Measurements from ENCODE around the gene TOP3B.

The TOP3B gene

DNA sequence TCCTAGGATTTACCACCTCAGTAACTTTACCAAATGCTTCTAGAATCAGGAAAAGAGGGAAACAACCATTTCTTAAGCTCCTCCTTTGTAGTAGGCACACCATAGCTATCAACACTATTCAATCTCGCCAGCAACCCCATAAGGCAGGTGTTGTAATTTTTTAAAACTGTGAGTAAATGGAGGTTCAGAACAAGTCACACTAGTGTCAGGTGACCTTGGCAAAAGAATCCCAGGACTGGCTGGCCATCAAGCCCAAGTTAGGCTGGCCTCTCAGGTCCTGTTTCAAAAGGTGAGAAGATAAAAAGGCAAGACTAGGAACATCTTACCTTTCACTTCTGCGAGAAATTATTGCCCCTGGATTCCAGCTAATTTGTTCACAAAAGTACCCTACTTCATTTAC is 713 bp downstream of the TOP3B start:
- DNase-seq (ENCODE audit: low read depth, low spot score) = no peak

DNA sequence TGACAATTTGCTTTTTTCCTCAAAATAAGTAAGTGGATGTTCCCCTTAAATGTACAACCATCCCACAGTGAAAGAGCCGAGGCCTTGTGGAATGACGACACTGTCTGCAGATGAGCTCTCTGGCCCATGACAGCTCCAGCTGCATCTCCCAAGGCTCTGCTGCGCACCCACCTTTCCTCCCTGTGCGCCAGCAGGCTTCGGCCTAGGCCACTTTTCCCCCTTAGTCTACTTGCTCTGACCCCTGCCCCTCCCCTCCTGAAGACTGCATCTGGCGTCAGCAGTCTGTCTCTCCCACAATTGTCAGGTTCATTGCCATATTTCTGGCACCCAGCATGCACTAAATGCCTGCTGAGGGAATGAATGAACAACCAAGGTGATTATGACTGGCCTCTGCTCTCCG is 2.0 kb downstream of the TOP3B start:
- DNase-seq (ENCODE audit: low read depth, low spot score) = no peak

DNA sequence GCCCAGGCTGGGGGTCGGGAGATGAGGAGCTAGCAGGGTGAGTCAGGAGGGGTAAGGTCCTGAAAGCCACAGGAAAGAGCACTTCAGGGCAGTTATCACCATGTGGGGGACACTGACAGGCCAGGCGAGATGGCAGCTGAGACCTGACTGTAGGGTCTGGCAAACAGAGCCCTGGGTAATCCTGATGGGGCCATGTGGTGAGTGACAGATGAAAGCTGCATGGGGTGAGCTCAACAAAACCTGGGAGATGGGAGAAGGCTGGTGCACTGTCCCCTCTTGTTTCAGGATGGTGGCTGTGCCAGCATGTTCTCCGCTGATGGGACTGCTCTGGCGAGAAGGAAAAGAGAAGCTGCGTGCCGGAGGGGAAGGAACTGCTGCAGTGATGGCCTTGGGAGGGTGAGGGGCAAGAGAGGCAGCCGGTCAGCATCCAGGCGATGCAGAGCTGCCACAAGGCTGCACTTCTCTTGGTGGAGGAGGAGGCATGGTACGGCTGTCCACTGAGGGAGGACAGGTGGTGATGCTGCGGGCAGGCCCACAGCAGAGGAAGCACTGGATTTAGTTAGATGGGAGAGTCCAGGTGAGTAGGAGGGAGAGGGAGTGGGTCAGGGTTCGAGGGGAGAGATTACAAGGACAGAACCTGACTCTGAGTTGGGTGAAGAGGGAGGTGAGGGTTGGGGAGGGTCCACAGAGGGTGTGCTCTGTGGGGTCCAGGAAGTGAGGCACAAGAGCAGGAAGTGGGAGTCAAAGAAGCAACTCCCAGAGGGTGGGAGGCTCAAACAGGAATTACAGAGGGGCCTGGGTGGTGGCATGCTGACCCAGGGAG is 3.8 kb downstream of the TOP3B start:
- no peak for DNase-seq (ENCODE audit: low read depth, low spot score)

DNA sequence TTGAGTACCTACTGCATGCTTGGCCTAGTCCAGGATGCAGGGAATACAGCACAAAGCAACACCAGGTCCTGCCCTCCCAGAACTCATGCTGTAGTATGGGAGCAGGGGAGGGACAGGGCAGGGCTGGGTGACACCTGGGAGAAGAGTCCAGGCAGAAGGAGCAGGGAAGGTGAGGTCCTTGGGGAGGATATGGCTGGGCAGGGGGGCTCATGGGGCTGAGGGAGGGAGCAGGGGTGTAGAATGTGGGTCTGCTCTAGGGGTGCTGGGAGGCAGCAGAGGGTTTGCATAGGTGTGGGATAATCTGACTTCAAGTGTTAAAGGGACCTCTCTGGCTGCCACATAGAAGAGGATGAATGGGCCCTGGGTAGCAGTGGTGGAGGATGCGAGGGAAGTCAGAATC is 4.8 kb downstream of the TOP3B start:
- no peak for DNase-seq (ENCODE audit: low read depth, low spot score)

DNA sequence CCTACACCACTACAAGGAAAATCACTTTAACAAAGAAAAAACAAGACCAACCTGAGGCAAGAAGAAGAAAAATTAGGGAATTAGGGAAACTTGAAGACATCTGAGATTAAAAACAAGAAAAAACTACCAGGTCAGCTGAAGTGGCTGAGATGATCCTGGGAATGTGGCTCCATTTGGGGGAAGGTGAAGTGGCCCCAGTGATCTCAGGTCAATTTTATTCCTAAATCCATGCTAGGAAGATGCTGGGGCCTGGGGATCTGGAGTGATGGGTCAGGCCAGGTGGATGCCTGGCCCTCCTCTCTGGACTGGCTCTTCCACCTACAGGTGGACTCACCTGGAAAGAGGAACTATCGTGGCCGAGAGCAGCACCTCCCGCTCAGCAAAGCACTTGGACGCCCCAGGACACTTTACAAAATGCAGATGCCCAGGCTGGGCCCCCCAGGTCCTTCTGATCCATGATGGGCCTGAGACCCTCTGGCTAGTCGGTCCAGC is 6.7 kb downstream of the TOP3B start:
- no peak for DNase-seq (ENCODE audit: low read depth, low spot score)

DNA sequence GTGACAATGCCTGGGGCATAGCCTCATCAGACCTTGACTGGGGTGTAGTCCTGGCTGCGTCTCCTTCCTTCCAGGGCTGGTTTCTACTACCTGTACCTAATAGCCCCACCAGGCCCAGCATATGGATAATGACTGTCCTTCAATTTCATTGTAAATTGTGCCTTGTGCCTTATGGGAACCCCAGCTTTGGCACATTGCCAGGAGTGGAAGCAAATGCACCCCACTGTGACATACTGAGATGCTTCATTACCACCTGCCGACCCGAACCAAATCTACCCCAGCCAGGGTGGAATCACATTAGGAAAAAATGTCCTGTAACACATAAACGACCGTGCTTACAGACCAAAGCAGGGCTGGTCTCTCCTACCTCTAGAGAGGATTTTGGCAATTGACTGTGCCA is 7.3 kb downstream of the TOP3B start:
- DNase-seq (ENCODE audit: low read depth, low spot score) = no peak

DNA sequence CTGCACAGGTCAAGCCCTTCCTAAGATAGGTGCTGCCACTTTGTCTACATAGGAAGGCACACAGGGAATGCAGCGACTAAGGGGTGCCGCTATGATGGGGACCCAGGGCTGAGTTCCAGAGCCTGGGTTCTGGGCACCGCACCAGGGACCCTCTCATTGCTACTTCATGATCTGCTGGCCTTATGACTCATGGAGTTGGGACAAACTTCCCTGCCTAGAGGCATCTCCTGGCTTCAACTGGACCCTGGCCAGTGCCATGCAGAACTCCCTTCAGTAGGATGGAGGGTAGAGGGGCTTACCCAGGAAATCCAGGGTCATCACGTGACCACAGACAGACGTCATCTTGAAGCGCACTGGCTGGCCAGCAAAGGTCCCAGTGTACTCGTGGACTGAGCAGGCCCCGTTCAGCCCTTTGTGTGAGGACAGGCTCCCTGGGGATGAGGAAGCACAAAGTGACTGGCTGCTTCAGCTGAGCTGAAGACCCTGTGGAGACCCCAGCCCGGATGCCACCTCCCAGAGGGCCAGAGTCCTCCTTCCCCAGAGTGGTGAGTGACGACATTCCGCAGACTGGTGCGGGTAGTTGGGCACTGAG is 8.4 kb downstream of the TOP3B start:
- no peak for DNase-seq (ENCODE audit: low read depth, low spot score)

DNA sequence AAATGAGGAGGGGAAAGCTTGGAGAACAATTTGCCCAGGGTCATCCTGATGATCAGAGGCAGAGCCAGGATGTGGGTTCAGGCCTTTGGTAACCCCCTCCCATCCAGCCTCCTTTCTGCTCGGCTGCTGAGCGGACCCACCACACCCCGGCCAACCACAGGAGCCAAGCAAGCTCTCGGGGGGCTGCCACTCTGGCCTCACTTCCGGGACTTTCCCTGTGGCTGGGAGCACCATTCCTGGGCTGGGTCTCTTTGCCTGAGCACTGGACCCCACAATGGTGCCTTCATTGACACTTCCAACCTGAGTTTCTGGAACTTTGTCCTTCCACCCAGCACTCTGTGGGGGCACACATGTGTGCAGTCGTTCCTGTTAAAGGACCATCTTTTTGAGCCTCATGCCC is 9.8 kb downstream of the TOP3B start:
- no peak for DNase-seq (ENCODE audit: low read depth, low spot score)

DNA sequence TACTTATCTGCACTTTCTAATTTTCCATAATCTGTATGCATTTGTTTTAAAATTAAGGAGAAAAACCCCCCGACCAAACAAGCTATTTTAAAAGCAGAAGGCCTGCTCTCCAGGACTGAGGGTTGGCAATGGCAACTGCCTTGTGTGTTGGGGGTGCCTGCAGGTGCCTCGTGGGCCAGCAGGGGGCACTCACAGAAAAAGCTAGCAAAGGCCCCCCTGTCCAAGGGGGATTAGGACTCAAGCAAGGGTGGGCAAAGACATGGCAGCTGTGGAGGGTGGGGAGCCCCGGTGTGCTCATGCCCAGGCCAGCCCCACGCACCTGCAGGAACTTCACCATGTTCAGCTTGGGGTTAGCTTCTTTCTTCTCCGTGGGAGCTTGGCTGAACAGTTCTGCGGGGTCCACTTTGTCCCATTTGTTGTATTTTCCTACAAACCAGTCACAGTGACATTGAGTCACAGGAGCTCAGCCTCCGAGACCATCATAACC is 10.3 kb downstream of the TOP3B start:
- no peak for DNase-seq (ENCODE audit: low read depth, low spot score)

DNA sequence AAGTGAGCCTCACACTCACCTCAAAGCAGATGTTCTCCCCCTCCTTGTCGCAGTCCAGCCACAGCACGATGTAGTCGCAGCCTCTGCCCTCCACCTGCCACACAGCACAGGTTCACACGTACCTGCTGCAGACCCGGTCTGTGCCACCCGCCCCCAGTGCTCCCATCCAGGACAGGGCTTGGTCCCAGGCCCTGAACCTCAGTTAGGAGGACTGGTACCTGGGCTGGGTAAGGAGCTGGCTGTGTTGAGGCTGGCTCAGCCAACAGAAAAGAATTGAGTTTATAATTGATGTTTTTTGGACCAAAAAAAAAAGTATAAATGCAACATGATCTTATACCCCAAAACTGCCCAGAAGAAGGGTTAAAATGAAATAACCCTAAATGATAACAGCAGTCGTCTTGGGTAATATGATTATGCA is 10.7 kb downstream of the TOP3B start:
- DNase-seq (ENCODE audit: low read depth, low spot score) = no peak

DNA sequence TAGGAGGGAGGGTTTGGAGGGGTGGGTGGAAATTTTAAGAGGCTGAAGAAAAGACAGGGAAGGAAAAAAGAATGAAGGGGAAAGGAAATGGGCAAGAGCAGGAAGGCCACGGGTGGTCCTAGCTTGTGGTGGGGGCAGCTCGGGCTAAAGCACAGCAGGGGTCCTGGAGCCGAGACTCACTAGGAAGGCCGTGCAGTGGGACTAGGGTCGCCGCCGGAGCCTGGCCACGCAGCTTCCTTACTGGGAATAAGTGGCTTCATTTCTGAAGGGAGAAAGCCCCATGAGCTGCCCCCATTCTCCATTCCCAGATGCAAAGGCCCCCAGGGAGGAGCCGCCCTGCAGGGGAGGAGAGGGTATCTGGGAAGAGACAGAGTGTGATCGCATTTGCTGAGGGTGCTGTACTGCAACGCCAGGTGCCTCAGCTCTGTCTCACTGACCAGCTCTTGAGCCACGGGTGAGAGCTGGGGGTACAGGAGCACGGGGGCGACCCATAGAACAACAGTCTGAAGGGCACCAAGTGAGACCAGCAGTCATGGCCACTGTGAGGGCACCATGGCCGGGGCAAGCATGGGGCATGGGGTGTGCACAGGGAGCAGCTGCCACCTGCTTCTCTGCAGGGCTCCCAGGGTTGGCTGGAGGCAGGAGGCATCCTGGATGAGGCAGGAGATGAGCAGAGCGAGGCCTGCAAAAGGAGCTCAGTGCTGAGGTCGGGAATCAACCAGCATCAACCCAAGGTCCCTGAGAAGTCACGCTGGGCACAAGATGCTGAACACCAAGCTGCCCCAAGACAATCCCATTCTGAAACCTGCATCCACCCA is 11.6 kb downstream of the TOP3B start:
- DNase-seq (ENCODE audit: low read depth, low spot score) = no peak

DNA sequence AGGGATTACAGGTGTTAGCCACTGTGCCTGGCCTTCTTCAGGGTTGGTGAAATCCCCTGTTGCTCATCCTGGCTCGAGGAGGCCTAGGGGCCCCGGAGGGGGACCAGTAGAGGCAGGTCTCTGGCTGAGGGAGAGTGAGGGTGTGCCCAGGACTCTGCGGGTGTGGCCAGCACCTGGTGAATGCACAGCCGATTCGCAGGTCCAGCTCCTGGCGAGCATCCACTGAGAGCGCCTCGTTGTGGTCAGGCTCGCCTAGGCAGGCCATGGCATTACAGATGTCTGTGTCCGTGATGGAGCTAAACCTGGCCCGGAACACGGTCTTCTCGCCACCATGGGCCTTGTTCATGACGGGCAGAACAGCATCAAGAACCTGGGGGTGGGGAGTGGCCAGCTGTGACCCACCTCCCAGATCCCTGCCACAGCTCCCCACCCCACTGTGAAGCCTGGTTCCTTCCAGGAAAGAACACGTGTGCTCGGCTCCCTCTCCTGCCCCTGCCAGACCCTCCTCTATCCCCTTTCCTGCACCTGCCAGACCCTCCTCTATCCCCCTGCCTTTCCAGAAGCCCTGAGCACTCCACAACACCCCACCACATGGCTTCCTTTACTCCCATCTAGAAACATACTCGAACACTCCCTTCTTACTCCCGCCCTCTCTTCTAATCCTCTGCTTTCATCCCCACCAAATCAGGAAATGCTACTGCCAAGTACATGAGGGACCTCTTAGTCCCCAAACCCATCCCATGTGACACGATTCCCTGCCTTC is 12.4 kb downstream of the TOP3B start:
- no peak for DNase-seq (ENCODE audit: low read depth, low spot score)

DNA sequence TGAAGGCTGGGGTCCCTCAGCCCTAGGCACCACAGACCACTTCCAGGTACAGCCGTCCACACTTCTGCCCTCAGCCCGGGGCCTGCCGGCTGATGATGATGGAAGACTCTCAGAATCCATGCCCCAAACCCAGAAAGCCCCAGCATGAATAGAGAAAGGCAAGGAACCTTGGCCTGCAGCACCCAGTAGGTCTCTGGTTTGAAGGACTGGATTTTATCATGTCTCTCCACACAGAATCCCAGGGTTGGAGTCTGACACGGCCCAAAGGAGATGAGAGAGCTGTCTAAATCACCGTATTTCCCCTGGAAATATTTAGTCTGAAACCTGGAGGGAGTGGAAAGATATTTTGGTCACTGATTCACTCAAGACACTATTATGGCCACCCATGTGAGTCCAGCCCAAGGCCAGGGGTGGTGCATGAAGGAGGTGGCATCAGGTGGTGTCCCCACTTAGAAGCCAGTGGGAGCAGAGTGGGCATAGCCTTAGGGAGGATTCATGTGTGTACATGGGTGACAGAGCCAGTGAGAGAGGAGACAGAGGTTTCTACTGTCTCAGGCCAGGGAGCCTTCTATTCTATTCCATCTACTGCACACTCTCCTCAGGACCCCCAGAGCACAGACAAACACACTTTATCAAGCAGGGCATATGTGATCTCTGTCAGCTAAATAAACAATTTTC is 14.0 kb downstream of the TOP3B start:
- no peak for DNase-seq (ENCODE audit: low read depth, low spot score)

DNA sequence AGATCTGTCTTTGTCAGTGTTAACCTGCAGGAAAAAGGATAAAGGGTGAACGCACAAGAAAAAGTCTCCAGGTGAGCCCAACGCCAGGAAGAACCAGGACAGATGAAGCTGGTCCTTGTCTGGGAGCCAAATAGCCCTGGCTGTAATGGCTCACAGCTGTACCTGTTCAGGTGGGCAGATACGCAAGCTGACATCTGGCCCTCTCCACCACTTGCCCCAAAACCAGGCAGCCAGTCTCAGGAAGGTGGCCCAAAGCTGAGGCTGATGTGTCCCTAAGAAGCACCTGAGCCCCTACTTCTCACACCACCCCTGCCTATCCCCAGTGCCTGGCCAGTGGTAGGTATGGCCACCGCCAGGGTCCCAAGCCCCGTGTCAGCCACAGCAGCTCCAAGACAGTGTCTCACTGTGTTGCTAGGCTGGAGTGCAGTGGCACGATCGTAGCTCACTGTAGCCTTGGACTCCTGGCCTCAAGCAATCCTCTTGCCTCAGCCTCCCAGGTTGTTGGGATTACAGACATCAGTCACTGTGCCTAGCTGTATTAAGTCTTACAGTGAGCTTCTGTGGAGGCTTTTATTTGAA is 14.8 kb downstream of the TOP3B start:
- DNase-seq (ENCODE audit: low read depth, low spot score) = no peak

DNA sequence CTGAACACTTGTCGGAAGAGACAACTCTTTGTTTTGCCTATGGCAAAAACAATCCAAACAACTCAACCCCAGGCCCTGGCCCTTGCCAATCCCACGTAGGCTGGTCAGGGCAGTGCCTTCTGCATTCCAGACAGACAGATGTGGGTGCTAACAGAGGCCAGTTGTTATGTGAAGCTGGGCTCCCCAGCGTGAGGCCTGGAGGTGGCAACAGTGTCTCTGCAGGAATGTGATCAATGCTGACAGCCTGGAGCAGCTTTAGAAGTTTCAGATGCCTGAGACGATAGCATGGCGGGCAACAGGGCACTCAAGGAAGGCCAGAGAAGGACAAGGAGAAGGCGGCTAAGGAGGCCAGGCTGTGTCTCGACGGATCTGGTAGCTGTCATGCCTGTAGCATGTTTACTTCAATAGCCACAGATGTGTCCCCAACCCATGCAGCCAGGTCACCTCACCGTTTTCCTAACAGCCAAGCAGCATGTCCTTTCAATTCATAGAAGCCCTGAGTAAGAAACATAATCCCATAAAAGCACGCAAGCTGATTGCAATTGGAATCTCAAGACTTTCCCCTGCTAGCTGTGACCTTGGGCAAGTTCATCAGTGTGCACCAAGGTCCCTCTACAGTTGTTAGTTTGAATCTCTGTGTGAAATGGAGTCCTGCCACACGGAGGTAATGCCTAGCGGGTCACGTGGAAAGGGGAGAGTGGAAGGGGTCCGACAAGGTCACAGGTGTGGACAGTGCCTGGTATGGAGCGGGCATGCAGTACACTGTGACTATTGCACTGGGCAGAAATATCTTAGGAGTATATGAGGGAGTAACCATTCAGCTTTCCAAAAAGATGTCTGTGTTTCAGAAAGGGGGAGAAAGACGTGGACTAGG is 15.7 kb downstream of the TOP3B start:
- DNase-seq (ENCODE audit: low read depth, low spot score) = no peak

DNA sequence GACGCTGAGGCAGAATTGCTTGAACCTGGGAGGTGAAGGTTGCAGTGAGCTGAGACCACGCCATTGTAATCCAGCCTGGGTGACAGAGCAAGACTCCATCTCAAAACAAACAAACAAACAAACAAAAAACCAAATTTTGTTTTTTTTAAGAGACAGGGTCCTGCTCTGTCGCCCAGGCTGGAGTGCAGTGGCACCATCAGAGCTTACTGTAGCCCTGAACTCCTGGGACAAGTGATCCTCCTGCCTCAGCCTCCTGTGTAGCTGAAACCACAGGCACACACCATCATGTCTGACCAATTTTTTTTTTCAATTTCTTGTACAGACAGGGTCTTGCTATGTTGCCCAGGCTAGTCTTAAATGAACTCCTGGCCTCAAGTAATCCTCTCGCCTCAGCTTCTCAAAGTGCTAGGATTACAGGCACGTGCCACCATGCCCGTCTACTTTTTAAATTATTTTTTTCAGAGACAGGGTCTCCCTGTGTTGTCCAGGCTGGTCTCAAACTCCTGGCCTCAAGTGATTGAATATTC is 16.8 kb downstream of the TOP3B start:
- no peak for DNase-seq (ENCODE audit: low read depth, low spot score)

DNA sequence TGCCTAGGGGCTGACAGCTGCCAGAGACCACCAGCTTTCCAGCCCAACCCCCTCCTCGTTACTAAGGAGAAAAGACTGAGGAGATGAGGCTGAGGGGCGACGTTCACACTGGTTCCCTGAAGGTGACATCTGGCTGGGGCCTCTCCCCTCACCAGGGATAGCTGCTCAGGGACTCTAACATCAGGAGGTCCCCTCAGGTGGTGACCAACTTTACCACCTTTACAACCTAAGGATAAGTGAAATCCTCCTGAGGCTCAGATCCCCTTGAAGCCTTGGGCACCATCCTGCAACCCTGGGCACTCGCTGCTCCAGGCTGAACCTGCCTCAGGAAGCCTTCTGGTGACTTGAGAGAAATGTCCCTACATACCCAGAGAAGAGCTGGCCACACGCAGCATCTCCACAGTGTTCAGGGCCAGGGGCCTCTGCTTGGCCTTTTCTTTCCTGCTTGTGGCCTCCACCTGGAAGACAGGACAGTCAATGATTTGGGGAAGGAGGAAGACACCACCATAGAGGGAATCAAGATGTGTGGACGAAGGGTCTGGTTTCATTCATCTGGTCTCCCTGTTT is 17.6 kb downstream of the TOP3B start:
- no peak for DNase-seq (ENCODE audit: low read depth, low spot score)

DNA sequence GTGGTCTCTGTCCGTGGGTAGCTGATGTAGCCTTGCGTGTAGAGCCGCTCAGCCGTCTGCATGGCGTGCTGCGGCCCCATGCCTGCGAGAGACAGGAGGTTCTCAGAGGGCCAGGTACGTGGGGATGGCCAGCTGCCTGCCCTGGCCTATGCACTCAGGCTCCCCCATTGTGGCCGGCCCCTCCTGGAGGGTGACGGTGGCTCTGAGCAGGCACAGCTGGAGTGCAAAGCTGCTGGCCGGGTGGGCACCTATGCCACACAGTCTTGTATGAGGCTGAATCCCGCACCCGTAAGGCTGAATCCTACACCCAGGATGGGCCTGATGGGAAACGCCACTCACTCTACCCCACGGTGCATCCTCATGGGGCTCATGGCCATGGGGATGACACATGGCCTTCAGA is 18.4 kb downstream of the TOP3B start:
- DNase-seq (ENCODE audit: low read depth, low spot score) = no peak

DNA sequence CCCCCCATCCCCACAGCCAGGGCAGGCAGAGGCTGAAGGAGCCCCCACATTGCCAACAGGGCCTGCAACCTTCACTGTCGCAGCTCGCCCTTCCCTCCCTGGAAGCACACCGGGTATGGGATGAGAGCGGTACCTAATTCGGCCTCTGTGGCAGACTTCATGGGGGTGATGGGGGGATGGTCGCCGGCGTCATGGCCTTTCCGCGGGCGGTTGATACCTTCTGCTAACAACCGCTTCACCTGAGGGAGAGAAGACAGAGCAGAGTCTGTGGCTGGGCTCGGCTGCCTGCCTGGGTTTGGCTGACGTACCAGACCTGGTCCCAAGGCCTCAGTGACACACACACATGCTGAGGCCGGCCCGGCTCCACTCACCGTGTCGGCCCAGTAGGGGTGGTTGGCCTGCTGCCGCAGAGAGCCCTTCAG is 18.8 kb downstream of the TOP3B start:
- DNase-seq (ENCODE audit: low read depth, low spot score) = no peak

Measured in iPS DF 19.7 (cell line).